Ectodermal cell (in vitro differentiated cells): ENCODE measurements around the gene WIPF1. TPM values are rescaled to one million over a fixed set of nuclear protein-coding genes. Genes with fewer than 3 reads are reported as not detected.

Source experiments
- H3K27ac ChIP-seq: 2 replicates; pipeline ENCODE4 v1.7.0; 2013; ENCODE audit warnings: mild to moderate bottlenecking, low read depth, low read length; ENCODE audit not compliant: insufficient read depth, poor library complexity, severe bottlenecking
- H3K27me3 ChIP-seq: 2 replicates; pipeline ENCODE4 v1.7.0; 2013; ENCODE audit warnings: mild to moderate bottlenecking, low read length; ENCODE audit not compliant: insufficient read depth, control insufficient read depth, poor library complexity, severe bottlenecking
- H3K36me3 ChIP-seq: one replicate; pipeline ENCODE4 v1.7.0; 2013; ENCODE audit warnings: low read length; ENCODE audit not compliant: control insufficient read depth, insufficient read depth
- H3K4me1 ChIP-seq: one replicate; pipeline ENCODE4 v1.7.0; 2013; ENCODE audit warnings: low read length; ENCODE audit not compliant: control insufficient read depth, insufficient read depth
- H3K4me3 ChIP-seq: 2 replicates; pipeline ENCODE4 v1.7.0; 2013; ENCODE audit warnings: low read depth, low read length, control low read depth; ENCODE audit not compliant: insufficient read depth
- H3K9me3 ChIP-seq: 2 replicates; pipeline ENCODE4 v1.7.0; 2013; ENCODE audit warnings: mild to moderate bottlenecking, low read length, moderate library complexity; ENCODE audit not compliant: control insufficient read depth
- WGBS, 2 experiments: methylation state at CpG; one replicate each; pipeline ENCODE4 v1.1.7; 2013; ENCODE audit warnings: missing lambda C conversion rate in 2 of 2; 5-methylcytosine and 5-hydroxymethylcytosine counted together
- polyA plus RNA-seq, 4 experiments: library from polyadenylated mRNA; stranded (reverse); fragments of 50-300 nt; gene quantifications; one replicate each; pipeline ENCODE4 v1.2.3, GENCODE V29; 2013

The WIPF1 gene
- polyA plus RNA-seq (2013, experiment 1 of 4), result 17.6 TPM
- polyA plus RNA-seq (2013, experiment 2 of 4), result 20.0 TPM
- 15.7 TPM for polyA plus RNA-seq (2013, experiment 3 of 4)
- 17.8 TPM for polyA plus RNA-seq (2013, experiment 4 of 4)

- Histone ChIP-seq H3K36me3 (no peaks in the 10 kb centered on the region), H3K4me1 (peaks cover 5% of the 10 kb centered on the region), H3K4me3 (no peak within 1 kb of the TSS), H3K27ac (no peak within 1 kb of the TSS), H3K9me3 (no peaks in the 10 kb centered on the region), H3K27me3 (no peaks in the 10 kb centered on the region)
- WGBS, 2 experiments, result 91 to 94% methylated on average over 6 of the region's 6 CpGs
These were observed at the start of gene WIPF1 for GRCh38 chr2:174597345-174598047. WIPF1 (minus strand) TSS chr2:174597804; CDS start chr2:174585573, 12,231 bp downstream.

GRCh38 chr2:174645296-174645695, 47.7 kb upstream of the WIPF1 start:
- Histone ChIP-seq H3K36me3 (no peaks in the 10 kb centered on the region), H3K27ac (no peak overlapping the region), H3K4me1 (no peaks in the 10 kb centered on the region), H3K4me3 (no peak overlapping the region), H3K9me3 (no peaks in the 10 kb centered on the region), H3K27me3 (no peaks in the 10 kb centered on the region)
- 83 to 96% methylated on average over 2 of the region's 2 CpGs for WGBS, 2 experiments

- H3K9me3 ChIP-seq, result no peaks in the 10 kb centered on the region
- WGBS, 2 experiments, result 76 to 100% methylated on average over 1 of the region's 1 CpG
- H3K36me3 ChIP-seq, result no peaks in the 10 kb centered on the region
- H3K4me3 ChIP-seq, result no peak overlapping the region
- H3K27ac ChIP-seq, result no peak overlapping the region
- no peaks in the 10 kb centered on the region for H3K27me3 ChIP-seq
- H3K4me1 ChIP-seq, result no peaks in the 10 kb centered on the region
These were observed 46.8 kb upstream of the WIPF1 start for GRCh38 chr2:174644406-174644805.

GRCh38 chr2:174643356-174643755, 45.8 kb upstream of the WIPF1 start:
- Histone ChIP-seq H3K27me3 (no peaks in the 10 kb centered on the region), H3K36me3 (no peaks in the 10 kb centered on the region), H3K27ac (no peak overlapping the region), H3K4me3 (no peak overlapping the region), H3K4me1 (no peaks in the 10 kb centered on the region), H3K9me3 (no peaks in the 10 kb centered on the region)
- 90 to 94% methylated on average over 5 of the region's 6 CpGs for WGBS, 2 experiments

- H3K36me3 ChIP-seq, result no peaks in the 10 kb centered on the region
- WGBS, 2 experiments, result 100% methylated on average over 1 of the region's 1 CpG; no CpG with 5 or more reads in 1 of the 2 experiments
- H3K4me1 ChIP-seq, result no peaks in the 10 kb centered on the region
- H3K27me3 ChIP-seq, result no peaks in the 10 kb centered on the region
- no peak overlapping the region for H3K4me3 ChIP-seq
- no peaks in the 10 kb centered on the region for H3K9me3 ChIP-seq
- H3K27ac ChIP-seq, result no peak overlapping the region
These were observed 43.6 kb upstream of the WIPF1 start for GRCh38 chr2:174641168-174641567.

GRCh38 chr2:174636987-174637386, 39.4 kb upstream of the WIPF1 start:
- Histone ChIP-seq H3K27me3 (no peaks in the 10 kb centered on the region), H3K9me3 (no peaks in the 10 kb centered on the region), H3K36me3 (no peaks in the 10 kb centered on the region), H3K4me1 (no peaks in the 10 kb centered on the region), H3K27ac (no peak overlapping the region), H3K4me3 (no peak overlapping the region)
- 91 to 96% methylated on average over 1 of the region's 1 CpG for WGBS, 2 experiments

GRCh38 chr2:174635776-174636404, 38.3 kb upstream of the WIPF1 start:
- Histone ChIP-seq H3K27me3 (no peaks in the 10 kb centered on the region), H3K9me3 (no peaks in the 10 kb centered on the region), H3K4me1 (no peaks in the 10 kb centered on the region), H3K4me3 (no peak overlapping the region), H3K36me3 (no peaks in the 10 kb centered on the region), H3K27ac (no peak overlapping the region)
- 92 to 100% methylated on average over 2 to 3 of the region's 3 CpGs for WGBS, 2 experiments

GRCh38 chr2:174635015-174635593, 37.5 kb upstream of the WIPF1 start:
- no peaks in the 10 kb centered on the region for H3K27me3 ChIP-seq
- no peak overlapping the region for H3K27ac ChIP-seq
- 94 to 99% methylated on average over 3 of the region's 3 CpGs for WGBS, 2 experiments
- no peaks in the 10 kb centered on the region for H3K4me1 ChIP-seq
- no peaks in the 10 kb centered on the region for H3K9me3 ChIP-seq
- no peak overlapping the region for H3K4me3 ChIP-seq
- no peaks in the 10 kb centered on the region for H3K36me3 ChIP-seq

- Histone ChIP-seq H3K36me3 (no peaks in the 10 kb centered on the region), H3K4me1 (no peaks in the 10 kb centered on the region), H3K9me3 (no peaks in the 10 kb centered on the region), H3K4me3 (no peak overlapping the region), H3K27ac (no peak overlapping the region), H3K27me3 (no peaks in the 10 kb centered on the region)
- 90% methylated on average over 13 of the region's 13 CpGs for WGBS, 2 experiments
These were observed 36.8 kb upstream of the WIPF1 start for GRCh38 chr2:174634130-174635014.

- Histone ChIP-seq H3K27ac (no peak overlapping the region), H3K36me3 (no peaks in the 10 kb centered on the region), H3K4me1 (no peaks in the 10 kb centered on the region), H3K27me3 (no peaks in the 10 kb centered on the region), H3K4me3 (no peak overlapping the region), H3K9me3 (no peaks in the 10 kb centered on the region)
- WGBS, 2 experiments, result 76 to 78% methylated on average over 7 to 8 of the region's 8 CpGs
These were observed 36.0 kb upstream of the WIPF1 start for GRCh38 chr2:174633623-174633930.
